DOHH2 (cell line): ENCODE data around the gene TOMM34.
A peak's percentile ranks its signal among the peaks of the same experiment; 100 is the strongest.

ENCODE experiments used
- H3F3A ChIP-seq: fragments of 200-600 bp; sonication (generic), shearing (Covaris generic); 2 replicates; pipeline ENCODE4 v1.6.0; 2016; ENCODE audit warnings: antibody characterized with exemption, mild to moderate bottlenecking; ENCODE audit not compliant: control insufficient read depth, insufficient read depth
- H3K27ac ChIP-seq: fragments of 200-600 bp; sonication (generic); 2 replicates; pipeline ENCODE4 v1.5.1; 2014; ENCODE audit warnings: low read depth, mild to moderate bottlenecking, low read length, moderate library complexity
- H3K27me3 ChIP-seq: fragments of 200-600 bp; sonication (generic); 2 replicates; pipeline ENCODE4 v1.6.1; 2014; ENCODE audit warnings: mild to moderate bottlenecking, low read length, mixed read lengths; ENCODE audit not compliant: control insufficient read depth
- H3K36me3 ChIP-seq: fragments of 200-600 bp; sonication (generic); 2 replicates; pipeline ENCODE4 v1.6.1; 2014; ENCODE audit warnings: mild to moderate bottlenecking, low read length, moderate library complexity, mixed read lengths; ENCODE audit not compliant: control insufficient read depth
- H3K4me1 ChIP-seq: fragments of 200-600 bp; sonication (generic); 2 replicates; pipeline ENCODE4 v1.6.1; 2014; ENCODE audit warnings: mild to moderate bottlenecking, low read length, mixed read lengths; ENCODE audit not compliant: control insufficient read depth
- H3K4me2 ChIP-seq: fragments of 200-600 bp; sonication (generic); 2 replicates; pipeline ENCODE4 v1.6.0; 2014; ENCODE audit warnings: mild to moderate bottlenecking, low read length, moderate library complexity
- H3K4me3 ChIP-seq: fragments of 200-600 bp; sonication (generic); 2 replicates; pipeline ENCODE4 v1.5.1; 2014; ENCODE audit warnings: mild to moderate bottlenecking, low read length, mixed read lengths
- H3K79me2 ChIP-seq: fragments of 200-600 bp; sonication (generic); 2 replicates; pipeline ENCODE4 v1.6.1; 2014; ENCODE audit warnings: mild to moderate bottlenecking, low read length, mixed read lengths; ENCODE audit not compliant: control insufficient read depth
- H3K9me2 ChIP-seq: fragments of 200-600 bp; sonication (generic); replicated peaks from 2 replicates; pipeline ENCODE4 v1.6.1; 2014; ENCODE audit warnings: mild to moderate bottlenecking, low read length, mixed read lengths; ENCODE audit not compliant: control insufficient read depth
- H3K9me3 ChIP-seq: fragments of 200-600 bp; sonication (generic); 2 replicates; pipeline ENCODE4 v1.6.1; 2014; ENCODE audit warnings: antibody characterized with exemption, low read length, mixed read lengths; ENCODE audit not compliant: control insufficient read depth, insufficient read depth
- H4K20me1 ChIP-seq: fragments of 200-600 bp; sonication (generic); 2 replicates; pipeline ENCODE4 v1.6.0; 2014; ENCODE audit warnings: low read depth, mild to moderate bottlenecking, antibody characterized with exemption, low read length, moderate library complexity; ENCODE audit not compliant: control insufficient read depth, insufficient read depth
- CTCF ChIP-seq: fragments of 200-600 bp; sonication (generic); IDR thresholded peaks from one replicate; pipeline ENCODE4 v1.5.1; 2014; ENCODE audit warnings: antibody characterized with exemption, mild to moderate bottlenecking, low read depth, low read length; ENCODE audit not compliant: poor library complexity, severe bottlenecking
- EZH2phosphoT487 ChIP-seq: fragments of 200-600 bp; sonication (generic); IDR thresholded peaks from 2 replicates; pipeline ENCODE4 v1.6.1; 2017; ENCODE audit warnings: borderline replicate concordance, mild to moderate bottlenecking, antibody characterized with exemption, low read length, moderate library complexity, mixed read lengths

TOMM34 gene

GRCh38 chr20:44896583-44896982, 63.6 kb downstream of the TOMM34 start:
- Histone ChIP-seq H3K79me2 (peaks cover 100% of the 10 kb centered on the region), H3K27me3 (no peaks in the 10 kb centered on the region), H4K20me1 (peaks cover 42% of the 10 kb centered on the region; the same call in 1 of the 2 replicates), H3K4me3 (no peak overlapping the region), H3K4me2 (peak overlapping the region; percentile 31), H3K27ac (no peak overlapping the region), H3K9me3 (no peaks in the 10 kb centered on the region), H3K36me3 (peaks cover 84% of the 10 kb centered on the region), H3F3A (no peaks in the 10 kb centered on the region), H3K9me2 (no peaks in the 10 kb centered on the region), H3K4me1 (peaks cover 69% of the 10 kb centered on the region)
- TF ChIP-seq EZH2phosphoT487: no peak
- no peak for TF ChIP-seq CTCF

GRCh38 chr20:44894959-44895358, 65.2 kb downstream of the TOMM34 start:
- H3K27ac ChIP-seq: no peak overlapping the region
- 0 out of 2 replicates have a peak overlapping the region, but pooled peaks have one; percentile 1 for H3K4me2 ChIP-seq
- peaks cover 100% of the 10 kb centered on the region for H3K79me2 ChIP-seq
- H3K4me1 ChIP-seq: peaks cover 69% of the 10 kb centered on the region
- H3K27me3 ChIP-seq: no peaks in the 10 kb centered on the region
- TF ChIP-seq CTCF (no peak), EZH2phosphoT487 (no peak)
- no peaks in the 10 kb centered on the region for H3K9me2 ChIP-seq
- H4K20me1 ChIP-seq: peaks cover 45% of the 10 kb centered on the region; the same call in 1 of the 2 replicates
- peaks cover 82% of the 10 kb centered on the region for H3K36me3 ChIP-seq
- no peaks in the 10 kb centered on the region for H3F3A ChIP-seq
- no peak overlapping the region for H3K4me3 ChIP-seq
- no peaks in the 10 kb centered on the region for H3K9me3 ChIP-seq
